ENCODE data around the gene OR4F15. TPM values are rescaled to one million over a fixed set of nuclear protein-coding genes. Genes with fewer than 3 reads are reported as not detected.
"Not testable (repeated sequence)": the region's sequence is repeated elsewhere in the genome, so short reads cannot be mapped to it uniquely, and the experiment has no call there.

OR4F15 gene
- total and polyA plus RNA-seq, 2 of the 13 experiments (the other 11 are each of a cell fraction or from before 2014, with no cell fraction given), result not detected

DNA sequence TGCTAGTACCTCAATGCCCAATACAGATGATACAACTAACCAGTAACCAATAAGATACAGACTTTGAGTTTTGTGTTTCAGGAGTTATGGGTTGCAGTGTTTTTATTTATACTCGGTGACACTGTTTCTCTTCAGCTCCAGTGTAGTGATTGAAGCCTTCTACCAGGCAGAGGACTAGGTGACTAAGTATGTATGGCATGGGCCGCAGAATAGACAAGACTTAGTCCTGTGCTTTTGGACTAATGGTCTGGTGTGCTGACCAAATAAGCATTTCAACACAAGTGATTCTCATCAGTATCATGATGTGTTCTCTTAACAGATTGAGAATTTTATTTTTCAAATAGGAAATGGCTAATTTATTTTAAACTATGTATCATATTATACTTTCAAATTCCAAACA is 24.0 kb upstream of the OR4F15 start:
- ATAC-seq (peak; percentile 72), DNase-seq (ENCODE audit: low spot score) (peak; percentile 29)
- BruUV-seq (replicated peaks); H4K20me1 ChIP-seq (ENCODE audit: insufficient read depth, low read length); H3K9ac ChIP-seq (ENCODE audit: insufficient read depth, low read depth, low read length); H3K4me3 ChIP-seq (replicated peaks in 1 of 3; ENCODE audit: insufficient read depth in 1 of 3, low read depth in 2 of 3, low read length in 3 of 3); CTCF ChIA-PET (ENCODE audit: low intra/inter-chr PET ratio, low total read pairs); in situ Hi-C loops (cut with HindIII; ENCODE audit: extremely low pct_ligation_motif_present, low pct_unique_long_range_greater_than_20kb); H3K9me3 ChIP-seq (ENCODE audit: low read length); H3K27ac ChIP-seq (ENCODE audit: extremely low read length, insufficient read depth, low read length); H3K27me3 ChIP-seq (ENCODE audit: control insufficient read depth in 1 of 2, insufficient read depth in 2 of 2, low read length in 2 of 2); POLR2A ChIA-PET; H3K4me2 ChIP-seq (ENCODE audit: low read depth, low read length); H3K4me1 ChIP-seq (ENCODE audit: insufficient read depth, low read length); intact Hi-C loops (cut with micrococcal nuclease; ENCODE audit: unreplicated experiment); H3K79me2 ChIP-seq (ENCODE audit: insufficient read depth, low read length); H3K36me3 ChIP-seq (replicated peaks in 1 of 2; ENCODE audit: control insufficient read depth in 1 of 2, insufficient read depth in 2 of 2, low read length in 2 of 2); FAIRE-seq; H2AFZ ChIP-seq (ENCODE audit: low read length): not testable (repeated sequence)
- WGBS (ENCODE audit: low lambda C conversion rate), result 28% methylated on average over 2 of the region's 2 CpGs

DNA sequence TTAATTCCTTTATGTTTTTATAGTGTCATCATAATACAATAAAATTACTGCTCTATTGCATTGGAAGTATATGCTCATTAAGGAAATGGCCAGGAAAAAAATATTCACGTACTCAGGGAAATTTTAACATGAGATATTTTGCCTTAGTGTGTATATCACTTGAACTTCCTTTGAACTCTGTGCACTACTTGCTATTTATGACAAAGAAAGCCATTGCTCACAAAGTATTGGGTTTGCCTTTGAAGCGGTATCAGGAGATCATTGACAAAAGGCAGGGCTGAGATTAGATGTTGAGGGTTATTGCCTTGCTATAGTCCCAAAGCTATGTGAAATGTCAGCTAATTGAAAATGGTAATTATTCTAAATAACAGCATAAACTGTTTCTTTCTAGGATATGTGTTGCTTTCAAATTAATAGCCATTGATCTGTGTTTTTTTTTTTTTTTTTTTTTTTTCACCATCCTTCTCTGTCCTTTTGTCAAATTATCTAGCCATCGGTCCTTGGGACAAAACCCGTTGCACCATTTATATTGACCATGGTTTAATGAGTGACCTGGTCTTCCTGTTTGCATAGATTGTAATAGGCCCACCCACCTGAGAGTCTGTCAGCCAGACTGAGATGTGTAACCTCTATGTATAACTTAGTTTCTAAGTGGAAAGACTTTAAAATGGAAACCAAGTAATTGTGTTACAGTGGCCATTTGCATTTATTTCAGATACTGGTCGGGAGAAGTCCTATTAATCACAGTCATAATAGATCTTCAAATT is 23.3 kb upstream of the OR4F15 start:
- H3K79me2 ChIP-seq (ENCODE audit: insufficient read depth, low read length); H3K4me3 ChIP-seq (replicated peaks in 1 of 3; ENCODE audit: insufficient read depth in 1 of 3, low read depth in 2 of 3, low read length in 3 of 3); H3K4me2 ChIP-seq (ENCODE audit: low read depth, low read length); H3K9ac ChIP-seq (ENCODE audit: insufficient read depth, low read depth, low read length); in situ Hi-C loops (cut with HindIII; ENCODE audit: extremely low pct_ligation_motif_present, low pct_unique_long_range_greater_than_20kb); H3K4me1 ChIP-seq (ENCODE audit: insufficient read depth, low read length); CTCF ChIA-PET (ENCODE audit: low intra/inter-chr PET ratio, low total read pairs); DNase-seq (ENCODE audit: low spot score); H3K27me3 ChIP-seq (ENCODE audit: control insufficient read depth in 1 of 2, insufficient read depth in 2 of 2, low read length in 2 of 2); POLR2A ChIA-PET; H3K36me3 ChIP-seq (replicated peaks in 1 of 2; ENCODE audit: control insufficient read depth in 1 of 2, insufficient read depth in 2 of 2, low read length in 2 of 2); H4K20me1 ChIP-seq (ENCODE audit: insufficient read depth, low read length); intact Hi-C loops (cut with micrococcal nuclease; ENCODE audit: unreplicated experiment); H2AFZ ChIP-seq (ENCODE audit: low read length); H3K9me3 ChIP-seq (ENCODE audit: low read length); BruUV-seq (replicated peaks); H3K27ac ChIP-seq (ENCODE audit: extremely low read length, insufficient read depth, low read length): not testable (repeated sequence)
- ATAC-seq (peak; percentile 99), FAIRE-seq (peak; percentile 81)
- WGBS (ENCODE audit: low lambda C conversion rate), result 0% methylated on average over 3 of the region's 5 CpGs

DNA sequence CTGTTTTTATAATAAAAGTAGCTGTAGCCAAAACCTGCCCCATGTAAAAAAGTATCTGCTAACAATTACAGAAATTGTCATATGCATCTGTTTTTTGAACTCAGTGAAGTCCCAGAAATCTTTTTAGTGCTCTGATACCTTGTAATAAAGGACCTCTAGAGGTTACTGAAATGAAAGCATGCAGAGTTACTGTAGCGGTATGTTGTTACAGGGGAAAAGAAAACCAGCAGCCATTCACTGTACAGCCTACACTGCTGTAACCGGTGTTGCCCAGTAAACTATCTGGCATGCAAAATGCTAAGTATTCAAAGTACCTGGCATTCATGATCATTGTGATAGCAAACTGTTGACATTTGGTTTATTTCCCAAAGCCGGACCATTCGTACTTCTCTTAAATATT is 21.3 kb upstream of the OR4F15 start:
- H3K4me2 ChIP-seq (ENCODE audit: low read depth, low read length); CTCF ChIA-PET (ENCODE audit: low intra/inter-chr PET ratio, low total read pairs); H3K27me3 ChIP-seq (ENCODE audit: control insufficient read depth in 1 of 2, insufficient read depth in 2 of 2, low read length in 2 of 2); DNase-seq (ENCODE audit: low spot score); ATAC-seq; H3K27ac ChIP-seq (ENCODE audit: extremely low read length, insufficient read depth, low read length); H3K36me3 ChIP-seq (replicated peaks in 1 of 2; ENCODE audit: control insufficient read depth in 1 of 2, insufficient read depth in 2 of 2, low read length in 2 of 2); H3K79me2 ChIP-seq (ENCODE audit: insufficient read depth, low read length); in situ Hi-C loops (cut with HindIII; ENCODE audit: extremely low pct_ligation_motif_present, low pct_unique_long_range_greater_than_20kb); H3K9ac ChIP-seq (ENCODE audit: insufficient read depth, low read depth, low read length); H2AFZ ChIP-seq (ENCODE audit: low read length); H4K20me1 ChIP-seq (ENCODE audit: insufficient read depth, low read length); BruUV-seq (replicated peaks); H3K9me3 ChIP-seq (ENCODE audit: low read length); intact Hi-C loops (cut with micrococcal nuclease; ENCODE audit: unreplicated experiment); POLR2A ChIA-PET; FAIRE-seq; H3K4me1 ChIP-seq (ENCODE audit: insufficient read depth, low read length); H3K4me3 ChIP-seq (replicated peaks in 1 of 3; ENCODE audit: insufficient read depth in 1 of 3, low read depth in 2 of 3, low read length in 3 of 3): not testable (repeated sequence)
- WGBS (ENCODE audit: low lambda C conversion rate), result 50% methylated on average over 1 of the region's 4 CpGs

DNA sequence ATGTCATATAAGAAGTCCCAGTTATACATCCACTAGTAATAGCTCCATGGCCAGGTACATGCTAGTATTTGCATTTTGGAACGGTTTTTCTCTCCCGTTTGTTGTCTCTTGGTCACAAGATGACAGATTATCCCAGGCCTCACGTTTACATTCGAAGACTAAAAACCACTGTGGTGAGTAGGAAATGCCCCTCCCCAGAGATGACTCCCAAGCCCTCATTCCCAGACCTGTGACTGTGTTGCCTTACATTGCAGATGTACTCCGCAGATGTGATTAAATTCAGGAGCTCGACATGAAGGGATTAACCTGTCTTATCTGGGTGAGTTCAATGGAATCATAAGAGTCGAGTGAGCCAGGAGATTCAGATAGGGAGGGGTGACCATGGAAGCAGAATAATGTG is 18.0 kb upstream of the OR4F15 start:
- intact Hi-C loops (cut with micrococcal nuclease; ENCODE audit: unreplicated experiment); in situ Hi-C loops (cut with HindIII; ENCODE audit: extremely low pct_ligation_motif_present, low pct_unique_long_range_greater_than_20kb); H3K4me2 ChIP-seq (ENCODE audit: low read depth, low read length); H3K4me1 ChIP-seq (ENCODE audit: insufficient read depth, low read length); H4K20me1 ChIP-seq (ENCODE audit: insufficient read depth, low read length); ATAC-seq; CTCF ChIA-PET (ENCODE audit: low intra/inter-chr PET ratio, low total read pairs); H3K4me3 ChIP-seq (replicated peaks in 1 of 3; ENCODE audit: insufficient read depth in 1 of 3, low read depth in 2 of 3, low read length in 3 of 3); H3K9ac ChIP-seq (ENCODE audit: insufficient read depth, low read depth, low read length); H3K27ac ChIP-seq (ENCODE audit: extremely low read length, insufficient read depth, low read length); H3K79me2 ChIP-seq (ENCODE audit: insufficient read depth, low read length); POLR2A ChIA-PET; H3K27me3 ChIP-seq (ENCODE audit: control insufficient read depth in 1 of 2, insufficient read depth in 2 of 2, low read length in 2 of 2); H2AFZ ChIP-seq (ENCODE audit: low read length); BruUV-seq (replicated peaks); DNase-seq (ENCODE audit: low spot score); H3K36me3 ChIP-seq (replicated peaks in 1 of 2; ENCODE audit: control insufficient read depth in 1 of 2, insufficient read depth in 2 of 2, low read length in 2 of 2); H3K9me3 ChIP-seq (ENCODE audit: low read length): not testable (repeated sequence)
- peak; percentile 18 for FAIRE-seq
- 12% methylated on average over 7 of the region's 7 CpGs for WGBS (ENCODE audit: low lambda C conversion rate)

All from HepG2 (cell line).